WTC11 (cell line): ENCODE data around the gene CCDC9. TPM values are rescaled to one million over a fixed set of nuclear protein-coding genes. Genes with fewer than 3 reads are reported as not detected.
"Not testable (repeated sequence)": the region's sequence is repeated elsewhere in the genome, so short reads cannot be mapped to it uniquely, and the experiment has no call there.

Experiments
- ATAC-seq: fragments of 200-7000 bp; cut with Tn5 transposase; 2 replicates; pipeline ENCODE4 v1.10.0; 2021; ENCODE audit warnings: mild to moderate bottlenecking, moderate library complexity
- CTCF ChIA-PET: fragments of 300-600 bp; sonication (Branson Sonifier 250); formaldehyde crosslinking; loops from one replicate; lab custom pipeline; 2021; ENCODE audit warnings: antibody characterized with exemption; lab: Charles Lee
- POLR2A ChIA-PET: fragments of 350-600 bp; sonication (Branson Sonifier 250); formaldehyde crosslinking; loops from one replicate; lab custom pipeline; 2021; ENCODE audit warnings: antibody characterized with exemption; lab: Charles Lee
- DNase-seq: peaks from one replicate; pipeline ENCODE4 v3.0.0; 2021; ENCODE audit warnings: low spot score
- H3K27ac Mint-ChIP-seq: 2 replicates; pipeline ENCODE4 v1.8.0; 2021; ENCODE audit warnings: mixed read lengths
- H3K27me3 Mint-ChIP-seq: 2 replicates; pipeline ENCODE4 v1.8.0; 2021; ENCODE audit warnings: low read depth, mild to moderate bottlenecking, moderate library complexity, mixed read lengths
- H3K36me3 Mint-ChIP-seq: 2 replicates; pipeline ENCODE4 v1.8.0; 2021; ENCODE audit warnings: mixed read lengths
- H3K4me1 Mint-ChIP-seq: 2 replicates; pipeline ENCODE4 v1.8.0; 2022; ENCODE audit warnings: mixed read lengths
- H3K4me3 Mint-ChIP-seq: 2 replicates; pipeline ENCODE4 v1.8.0; 2021; ENCODE audit warnings: mild to moderate bottlenecking, moderate library complexity, mixed read lengths
- H3K9me3 Mint-ChIP-seq: 2 replicates; pipeline ENCODE4 v1.8.0; 2021; ENCODE audit warnings: mixed read lengths
- ATF1 ChIP-seq: sonication (generic); formaldehyde crosslinking; IDR thresholded peaks from 2 replicates; pipeline ENCODE4 v1.8.1; 2023; ENCODE audit warnings: mild to moderate bottlenecking, moderate library complexity, missing genetic modification reagents
- EMX1 ChIP-seq: fragments of 250-450 bp; sonication (Bioruptor Pico); IDR thresholded peaks from 2 replicates; pipeline ENCODE4 v1.8.0; 2021; ENCODE audit warnings: mild to moderate bottlenecking
- JAZF1 ChIP-seq: fragments of 250-450 bp; sonication (Bioruptor Pico); IDR thresholded peaks from 2 replicates; pipeline ENCODE4 v1.9.0; 2021; ENCODE audit warnings: moderate library complexity, mild to moderate bottlenecking, inconsistent platforms
- NFATC4 ChIP-seq: fragments of 250-450 bp; sonication (Bioruptor Pico); IDR thresholded peaks from 2 replicates; pipeline ENCODE4 v1.9.0; 2021; ENCODE audit warnings: mild to moderate bottlenecking
- NFYB ChIP-seq: sonication (generic); formaldehyde crosslinking; conservative IDR thresholded peaks from 2 replicates; pipeline ENCODE4 v1.8.0; 2022; ENCODE audit warnings: low read depth, missing genetic modification reagents
- NR3C1 ChIP-seq: sonication (generic); formaldehyde crosslinking; conservative IDR thresholded peaks from 2 replicates; pipeline ENCODE4 v1.8.1; 2023; ENCODE audit warnings: low read depth, mild to moderate bottlenecking, missing genetic modification reagents
- SMAD4 ChIP-seq: sonication (generic); formaldehyde crosslinking; IDR thresholded peaks from 2 replicates; pipeline ENCODE4 v1.8.0; 2022; ENCODE audit warnings: mild to moderate bottlenecking, missing genetic modification reagents
- TEAD1 ChIP-seq: sonication (generic); formaldehyde crosslinking; IDR thresholded peaks from 2 replicates; pipeline ENCODE4 v1.8.0; 2022; ENCODE audit warnings: mild to moderate bottlenecking, missing genetic modification reagents
- ZBTB21 ChIP-seq: sonication (generic); formaldehyde crosslinking; IDR thresholded peaks from 2 replicates; pipeline ENCODE4 v1.8.1; 2023; ENCODE audit warnings: mild to moderate bottlenecking, missing genetic modification reagents, borderline replicate concordance
- total RNA-seq: library from RNA; stranded (reverse); gene quantifications from 3 replicates; pipeline ENCODE4 v1.2.3, GENCODE V29; 2021
- TF ChIP-seq, protein P1 (sequence below): sonication (generic); formaldehyde crosslinking; IDR thresholded peaks from 2 replicates; pipeline ENCODE4 v1.8.0; 2022; ENCODE audit warnings: mild to moderate bottlenecking, missing genetic modification reagents
- TF ChIP-seq, protein P2 (sequence below): fragments of 250-450 bp; sonication (Bioruptor Pico); IDR thresholded peaks from 2 replicates; pipeline ENCODE4 v1.9.0; 2021; ENCODE audit warnings: moderate library complexity, mild to moderate bottlenecking, inconsistent platforms, borderline replicate concordance
- TF ChIP-seq, protein P3 (sequence below): sonication (generic); formaldehyde crosslinking; conservative IDR thresholded peaks from 2 replicates; pipeline ENCODE4 v1.8.1; 2023; ENCODE audit warnings: mild to moderate bottlenecking, low read depth, missing genetic modification reagents, moderate library complexity
- TF ChIP-seq, protein P4 (sequence below): sonication (generic); formaldehyde crosslinking; IDR thresholded peaks from 2 replicates; pipeline ENCODE4 v1.8.1; 2022; ENCODE audit warnings: missing genetic modification reagents, borderline replicate concordance
- TF ChIP-seq, protein P5 (sequence below): sonication (generic); formaldehyde crosslinking; IDR thresholded peaks from 2 replicates; pipeline ENCODE4 v1.8.1; 2022; ENCODE audit warnings: mild to moderate bottlenecking, moderate library complexity, missing genetic modification reagents
- TF ChIP-seq, protein P6 (sequence below): sonication (generic); formaldehyde crosslinking; IDR thresholded peaks from 2 replicates; pipeline ENCODE4 v1.8.0; 2022; ENCODE audit warnings: mild to moderate bottlenecking, missing genetic modification reagents
- TF ChIP-seq, protein P7 (sequence below): sonication (generic); formaldehyde crosslinking; conservative IDR thresholded peaks from 2 replicates; pipeline ENCODE4 v1.8.1; 2022; ENCODE audit warnings: mild to moderate bottlenecking, missing genetic modification reagents

The CCDC9 gene
- total RNA-seq, 1 experiment from 2014 or later = 37.7 TPM

DNA sequence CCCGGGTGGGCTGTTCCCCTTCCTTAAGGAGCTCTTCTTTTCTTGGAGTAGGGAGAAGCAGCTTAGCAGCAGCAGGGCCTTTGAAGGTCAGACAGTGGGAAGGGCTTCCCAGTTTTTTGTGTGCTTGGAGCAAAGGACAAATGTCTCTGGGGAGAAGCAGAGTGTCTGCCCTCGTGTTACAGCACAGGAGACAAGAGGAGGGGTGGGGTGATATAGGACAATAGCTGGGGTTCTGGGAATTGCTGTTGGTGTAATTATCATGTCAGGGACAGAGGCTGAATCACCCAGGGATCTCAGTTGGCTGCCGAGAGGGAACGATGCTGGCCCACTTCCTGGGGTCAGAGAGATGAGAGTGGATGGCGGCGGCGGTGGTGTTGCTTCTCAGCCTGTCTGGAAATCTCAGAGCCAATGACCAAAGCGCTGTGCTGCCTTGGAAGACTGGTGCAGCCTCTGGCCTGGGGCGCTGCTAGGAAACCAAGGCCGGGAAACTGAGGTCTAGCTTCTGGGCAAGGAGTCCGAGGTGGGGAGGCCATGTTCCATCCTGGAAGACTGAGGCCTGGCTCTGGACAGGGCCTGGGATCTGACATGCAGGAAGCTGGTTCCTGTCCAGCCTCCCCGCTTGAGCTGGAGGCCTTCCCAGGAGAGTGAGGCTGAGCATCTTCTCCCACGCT lies 19.6 kb downstream of the CCDC9 start:
- no peaks in the 10 kb centered on the region for H3K36me3 Mint-ChIP-seq
- no peak overlapping the region for H3K27ac Mint-ChIP-seq

DNA sequence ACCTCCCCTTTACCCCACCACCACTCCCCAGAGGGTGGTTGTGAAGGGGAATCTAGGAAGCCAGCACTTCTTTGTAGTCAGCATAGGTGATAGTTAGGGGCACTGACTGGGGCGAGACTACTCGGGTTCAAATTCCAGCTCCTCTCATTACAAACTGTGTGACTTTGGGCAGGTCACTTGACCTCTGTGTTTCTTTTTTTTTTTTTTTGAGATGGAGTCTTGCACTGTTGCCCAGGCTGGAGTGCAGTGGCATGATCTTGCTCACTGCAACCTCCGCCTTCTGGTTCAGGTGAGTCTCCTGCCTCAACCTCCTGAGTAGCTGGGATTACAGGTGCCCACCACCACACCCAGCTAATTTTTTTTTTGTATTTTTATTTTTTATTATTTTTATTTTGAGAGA lies 20.2 kb downstream of the CCDC9 start:
- 0 out of 2 replicates have a peak overlapping the region, but pooled peaks have one; percentile 71 for H3K4me3 Mint-ChIP-seq
- not testable (repeated sequence) for H3K9me3 Mint-ChIP-seq, DNase-seq, H3K36me3 Mint-ChIP-seq, ATAC-seq, H3K27ac Mint-ChIP-seq
- POLR2A ChIA-PET = interaction anchor here (1.1 kb wide), 1 partner anchor 10 kb away, joined by 3 read pairs; no protein-coding TSS in a partner anchor
- H3K27me3 Mint-ChIP-seq = peaks cover 24% of the 10 kb centered on the region
- H3K4me1 Mint-ChIP-seq = peaks cover 16% of the 10 kb centered on the region
- CTCF ChIA-PET = interaction anchor here (1.2 to 3.0 kb wide), 3 partner anchors 20 to 115 kb away, joined by 3 to 24 read pairs (median 19); partner anchors contain the start of genes CCDC9 and DHX34

More for the DNA sequence above, 19.6 kb downstream of the CCDC9 start:
- DNase-seq (no peak), ATAC-seq (no peak)
- H3K27me3 Mint-ChIP-seq = peaks cover 24% of the 10 kb centered on the region
- ChIA-PET CTCF (interaction anchor here (1.0 to 3.0 kb wide), 8 partner anchors 9 to 161 kb away, joined by 3 to 24 read pairs (median 11); partner anchors contain the start of genes CCDC9 and DHX34), POLR2A (interaction anchor here (1.1 to 2.6 kb wide), 4 partner anchors 11 to 152 kb away, joined by 3 to 46 read pairs (median 10); partner anchors contain the start of gene CCDC9)
- TF ChIP-seq, protein P1, sequence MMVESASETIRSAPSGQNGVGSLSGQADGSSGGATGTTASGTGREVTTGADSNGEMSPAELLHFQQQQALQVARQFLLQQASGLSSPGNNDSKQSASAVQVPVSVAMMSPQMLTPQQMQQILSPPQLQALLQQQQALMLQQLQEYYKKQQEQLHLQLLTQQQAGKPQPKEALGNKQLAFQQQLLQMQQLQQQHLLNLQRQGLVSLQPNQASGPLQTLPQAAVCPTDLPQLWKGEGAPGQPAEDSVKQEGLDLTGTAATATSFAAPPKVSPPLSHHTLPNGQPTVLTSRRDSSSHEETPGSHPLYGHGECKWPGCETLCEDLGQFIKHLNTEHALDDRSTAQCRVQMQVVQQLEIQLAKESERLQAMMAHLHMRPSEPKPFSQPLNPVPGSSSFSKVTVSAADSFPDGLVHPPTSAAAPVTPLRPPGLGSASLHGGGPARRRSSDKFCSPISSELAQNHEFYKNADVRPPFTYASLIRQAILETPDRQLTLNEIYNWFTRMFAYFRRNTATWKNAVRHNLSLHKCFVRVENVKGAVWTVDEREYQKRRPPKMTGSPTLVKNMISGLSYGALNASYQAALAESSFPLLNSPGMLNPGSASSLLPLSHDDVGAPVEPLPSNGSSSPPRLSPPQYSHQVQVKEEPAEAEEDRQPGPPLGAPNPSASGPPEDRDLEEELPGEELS = no peak
- TF ChIP-seq ATF1 (CRISPR knock-in tag) = no peak
- TF ChIP-seq, protein P2, sequence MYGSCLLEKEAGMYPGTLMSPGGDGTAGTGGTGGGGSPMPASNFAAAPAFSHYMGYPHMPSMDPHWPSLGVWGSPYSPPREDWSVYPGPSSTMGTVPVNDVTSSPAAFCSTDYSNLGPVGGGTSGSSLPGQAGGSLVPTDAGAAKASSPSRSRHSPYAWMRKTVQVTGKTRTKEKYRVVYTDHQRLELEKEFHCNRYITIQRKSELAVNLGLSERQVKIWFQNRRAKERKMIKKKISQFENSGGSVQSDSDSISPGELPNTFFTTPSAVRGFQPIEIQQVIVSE = no peak
- TF ChIP-seq TEAD1 = no peak
- no peak for TF ChIP-seq SMAD4 (CRISPR knock-in tag)
- TF ChIP-seq NFYB (CRISPR knock-in tag) = no peak
- TF ChIP-seq, protein P3, sequence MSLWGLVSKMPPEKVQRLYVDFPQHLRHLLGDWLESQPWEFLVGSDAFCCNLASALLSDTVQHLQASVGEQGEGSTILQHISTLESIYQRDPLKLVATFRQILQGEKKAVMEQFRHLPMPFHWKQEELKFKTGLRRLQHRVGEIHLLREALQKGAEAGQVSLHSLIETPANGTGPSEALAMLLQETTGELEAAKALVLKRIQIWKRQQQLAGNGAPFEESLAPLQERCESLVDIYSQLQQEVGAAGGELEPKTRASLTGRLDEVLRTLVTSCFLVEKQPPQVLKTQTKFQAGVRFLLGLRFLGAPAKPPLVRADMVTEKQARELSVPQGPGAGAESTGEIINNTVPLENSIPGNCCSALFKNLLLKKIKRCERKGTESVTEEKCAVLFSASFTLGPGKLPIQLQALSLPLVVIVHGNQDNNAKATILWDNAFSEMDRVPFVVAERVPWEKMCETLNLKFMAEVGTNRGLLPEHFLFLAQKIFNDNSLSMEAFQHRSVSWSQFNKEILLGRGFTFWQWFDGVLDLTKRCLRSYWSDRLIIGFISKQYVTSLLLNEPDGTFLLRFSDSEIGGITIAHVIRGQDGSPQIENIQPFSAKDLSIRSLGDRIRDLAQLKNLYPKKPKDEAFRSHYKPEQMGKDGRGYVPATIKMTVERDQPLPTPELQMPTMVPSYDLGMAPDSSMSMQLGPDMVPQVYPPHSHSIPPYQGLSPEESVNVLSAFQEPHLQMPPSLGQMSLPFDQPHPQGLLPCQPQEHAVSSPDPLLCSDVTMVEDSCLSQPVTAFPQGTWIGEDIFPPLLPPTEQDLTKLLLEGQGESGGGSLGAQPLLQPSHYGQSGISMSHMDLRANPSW (CRISPR knock-in tag) = no peak
- no peak for TF ChIP-seq JAZF1
- TF ChIP-seq NFATC4 (CRISPR knock-in tag) = no peak
- TF ChIP-seq, protein P4, sequence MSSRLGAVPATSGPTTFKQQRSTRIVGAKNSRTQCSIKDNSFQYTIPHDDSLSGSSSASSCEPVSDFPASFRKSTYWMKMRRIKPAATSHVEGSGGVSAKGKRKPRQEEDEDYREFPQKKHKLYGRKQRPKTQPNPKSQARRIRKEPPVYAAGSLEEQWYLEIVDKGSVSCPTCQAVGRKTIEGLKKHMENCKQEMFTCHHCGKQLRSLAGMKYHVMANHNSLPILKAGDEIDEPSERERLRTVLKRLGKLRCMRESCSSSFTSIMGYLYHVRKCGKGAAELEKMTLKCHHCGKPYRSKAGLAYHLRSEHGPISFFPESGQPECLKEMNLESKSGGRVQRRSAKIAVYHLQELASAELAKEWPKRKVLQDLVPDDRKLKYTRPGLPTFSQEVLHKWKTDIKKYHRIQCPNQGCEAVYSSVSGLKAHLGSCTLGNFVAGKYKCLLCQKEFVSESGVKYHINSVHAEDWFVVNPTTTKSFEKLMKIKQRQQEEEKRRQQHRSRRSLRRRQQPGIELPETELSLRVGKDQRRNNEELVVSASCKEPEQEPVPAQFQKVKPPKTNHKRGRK = no peak
- TF ChIP-seq EMX1 (CRISPR knock-in tag) = no peak
- TF ChIP-seq ZBTB21 (CRISPR knock-in tag) = no peak
- TF ChIP-seq, protein P5, sequence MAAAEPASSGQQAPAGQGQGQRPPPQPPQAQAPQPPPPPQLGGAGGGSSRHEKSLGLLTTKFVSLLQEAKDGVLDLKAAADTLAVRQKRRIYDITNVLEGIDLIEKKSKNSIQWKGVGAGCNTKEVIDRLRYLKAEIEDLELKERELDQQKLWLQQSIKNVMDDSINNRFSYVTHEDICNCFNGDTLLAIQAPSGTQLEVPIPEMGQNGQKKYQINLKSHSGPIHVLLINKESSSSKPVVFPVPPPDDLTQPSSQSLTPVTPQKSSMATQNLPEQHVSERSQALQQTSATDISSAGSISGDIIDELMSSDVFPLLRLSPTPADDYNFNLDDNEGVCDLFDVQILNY = no peak
- TF ChIP-seq, protein P6, sequence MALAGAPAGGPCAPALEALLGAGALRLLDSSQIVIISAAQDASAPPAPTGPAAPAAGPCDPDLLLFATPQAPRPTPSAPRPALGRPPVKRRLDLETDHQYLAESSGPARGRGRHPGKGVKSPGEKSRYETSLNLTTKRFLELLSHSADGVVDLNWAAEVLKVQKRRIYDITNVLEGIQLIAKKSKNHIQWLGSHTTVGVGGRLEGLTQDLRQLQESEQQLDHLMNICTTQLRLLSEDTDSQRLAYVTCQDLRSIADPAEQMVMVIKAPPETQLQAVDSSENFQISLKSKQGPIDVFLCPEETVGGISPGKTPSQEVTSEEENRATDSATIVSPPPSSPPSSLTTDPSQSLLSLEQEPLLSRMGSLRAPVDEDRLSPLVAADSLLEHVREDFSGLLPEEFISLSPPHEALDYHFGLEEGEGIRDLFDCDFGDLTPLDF = no peak
- TF ChIP-seq NR3C1 = no peak
- TF ChIP-seq, protein P7, sequence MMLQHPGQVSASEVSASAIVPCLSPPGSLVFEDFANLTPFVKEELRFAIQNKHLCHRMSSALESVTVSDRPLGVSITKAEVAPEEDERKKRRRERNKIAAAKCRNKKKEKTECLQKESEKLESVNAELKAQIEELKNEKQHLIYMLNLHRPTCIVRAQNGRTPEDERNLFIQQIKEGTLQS (CRISPR knock-in tag) = no peak
- peaks cover 16% of the 10 kb centered on the region for H3K4me1 Mint-ChIP-seq
- no peaks in the 10 kb centered on the region for H3K9me3 Mint-ChIP-seq
- H3K4me3 Mint-ChIP-seq = peak overlapping the region; percentile 71
